ENCODE measurements around the gene MYO1B. TPM values are rescaled to one million over a fixed set of nuclear protein-coding genes. Genes with fewer than 3 reads are reported as not detected.
A peak's percentile ranks its signal among the peaks of the same experiment; 100 is the strongest.

The MYO1B gene
- total RNA-seq, 6 experiments from 2014 or later = 214 to 254 (median 236) TPM

- Mint-ChIP-seq H3K27me3 (ENCODE audit: insufficient read depth) (no peaks in the 10 kb centered on the region), H3K27ac (peak overlapping the region; percentile 82), H3K9me3 (peaks cover 5% of the 10 kb centered on the region; the same call in 1 of the 2 replicates), H3K36me3 (ENCODE audit: low read depth) (peaks cover 50% of the 10 kb centered on the region), H3K4me1 (ENCODE audit: low read depth) (peaks cover 93% of the 10 kb centered on the region), H3K4me3 (peak overlapping the region; percentile 38)
- DNase-seq = no peak
- TF ChIP-seq CTCF (IDR thresholded peaks at IDR 0.05) = no peak
Measured at GRCh38 chr2:191322828-191323506, 77.8 kb downstream of the MYO1B start.

GRCh38 chr2:191325651-191326365, 80.6 kb downstream of the MYO1B start:
- H3K4me1 Mint-ChIP-seq (ENCODE audit: low read depth) = peaks cover 83% of the 10 kb centered on the region
- peaks cover 5% of the 10 kb centered on the region; the same call in 1 of the 2 replicates for H3K9me3 Mint-ChIP-seq
- no peaks in the 10 kb centered on the region; the same call in 1 of the 2 replicates for H3K27me3 Mint-ChIP-seq (ENCODE audit: insufficient read depth)
- no peak for DNase-seq
- peak overlapping the region; percentile 66 for H3K4me3 Mint-ChIP-seq
- peaks cover 66% of the 10 kb centered on the region for H3K36me3 Mint-ChIP-seq (ENCODE audit: low read depth)
- no peak for TF ChIP-seq CTCF (IDR thresholded peaks at IDR 0.05)
- H3K27ac Mint-ChIP-seq = peak overlapping the region; percentile 64

- Mint-ChIP-seq H3K36me3 (ENCODE audit: low read depth) (peaks cover 82% of the 10 kb centered on the region), H3K4me3 (no peak overlapping the region), H3K27me3 (ENCODE audit: insufficient read depth) (peaks cover 3% of the 10 kb centered on the region; the same call in 1 of the 2 replicates), H3K4me1 (ENCODE audit: low read depth) (peaks cover 82% of the 10 kb centered on the region), H3K27ac (no peak overlapping the region), H3K9me3 (peaks cover 5% of the 10 kb centered on the region; the same call in 1 of the 2 replicates)
- TF ChIP-seq CTCF (IDR thresholded peaks at IDR 0.05) = no peak
- DNase-seq = no peak
Measured at GRCh38 chr2:191327484-191327883, 82.3 kb downstream of the MYO1B start.

GRCh38 chr2:191328150-191328809, 83.1 kb downstream of the MYO1B start:
- Mint-ChIP-seq H3K4me3 (peak overlapping the region; percentile 25; the same call in 1 of the 2 replicates), H3K36me3 (ENCODE audit: low read depth) (peaks cover 87% of the 10 kb centered on the region)
- no peak for TF ChIP-seq CTCF (IDR thresholded peaks at IDR 0.05)

GRCh38 chr2:191329841-191330240, 84.6 kb downstream of the MYO1B start:
- DNase-seq = no peak
- no peak for TF ChIP-seq CTCF (IDR thresholded peaks at IDR 0.05)
- Mint-ChIP-seq H3K36me3 (ENCODE audit: low read depth) (peaks cover 86% of the 10 kb centered on the region), H3K27me3 (ENCODE audit: insufficient read depth) (peaks cover 3% of the 10 kb centered on the region; the same call in 1 of the 2 replicates), H3K4me1 (ENCODE audit: low read depth) (peaks cover 88% of the 10 kb centered on the region), H3K27ac (no peak overlapping the region), H3K9me3 (no peaks in the 10 kb centered on the region), H3K4me3 (no peak overlapping the region)

More at GRCh38 chr2:191328150-191328809, 83.1 kb downstream of the MYO1B start:
- DNase-seq = no peak
- Mint-ChIP-seq H3K27ac (no peak overlapping the region), H3K27me3 (ENCODE audit: insufficient read depth) (peaks cover 3% of the 10 kb centered on the region; the same call in 1 of the 2 replicates), H3K4me1 (ENCODE audit: low read depth) (peaks cover 82% of the 10 kb centered on the region), H3K9me3 (peaks cover 5% of the 10 kb centered on the region; the same call in 1 of the 2 replicates)

Measured in HFFc6 (cell line).